PC-3 (cell line): Measurements from ENCODE around the gene AHCYL1. TPM values are rescaled to one million over a fixed set of nuclear protein-coding genes. Genes with fewer than 3 reads are reported as not detected.

ENCODE experiments used
- ATAC-seq: fragments of 200-7000 bp; cut with Tn5 transposase; 2 replicates; pipeline ENCODE4 v1.9.1; 2020; ENCODE audit warnings: mild to moderate bottlenecking, moderate library complexity
- BruUV-seq: library from RNA; stranded (reverse); fragments of 400-500 nt; replicated peaks from 2 replicates; lab custom pipeline; 2021; lab: Mats Ljungman, UMichigan
- CTCF ChIA-PET: fragments of 300-600 bp; sonication (Branson Sonifier 250); formaldehyde crosslinking; loops from one replicate; lab custom pipeline; 2022; ENCODE audit warnings: antibody characterized with exemption; lab: Charles Lee
- POLR2A ChIA-PET: fragments of 300-600 bp; sonication (Branson Sonifier 250); formaldehyde crosslinking; loops from one replicate; lab custom pipeline; 2022; ENCODE audit warnings: antibody characterized with exemption; ENCODE audit not compliant: unreplicated experiment; lab: Charles Lee
- DNase-seq: peaks from one replicate; pipeline ENCODE4 v3.0.0-alpha.2; 2015
- H2AFZ ChIP-seq: fragments of 300-600 bp; sonication (generic); 2 replicates; pipeline ENCODE4 v1.6.0; 2016; ENCODE audit warnings: antibody characterized with exemption, low read length
- H3F3A ChIP-seq: fragments of 300-600 bp; sonication (generic); one replicate; pipeline ENCODE4 v1.6.0; 2017; ENCODE audit warnings: antibody characterized with exemption, low read length, control low read depth, mild to moderate bottlenecking; ENCODE audit not compliant: unreplicated experiment
- H3K27ac ChIP-seq: fragments of 300-600 bp; sonication (generic); 2 replicates; pipeline ENCODE4 v1.5.1; 2016; ENCODE audit warnings: mild to moderate bottlenecking, low read length
- H3K27me3 ChIP-seq: fragments of 300-600 bp; sonication (generic); 2 replicates; pipeline ENCODE4 v1.6.1; 2016; ENCODE audit warnings: low read length, mixed read lengths
- H3K36me3 ChIP-seq: fragments of 300-600 bp; sonication (generic); 2 replicates; pipeline ENCODE4 v1.6.1; 2016; ENCODE audit warnings: low read depth, mixed run types, low read length, mixed read lengths
- H3K4me1 ChIP-seq: fragments of 300-600 bp; sonication (generic); 2 replicates; pipeline ENCODE4 v1.5.1; 2016; ENCODE audit warnings: low read length; ENCODE audit not compliant: insufficient read depth
- H3K4me2 ChIP-seq: fragments of 300-600 bp; sonication (generic); 2 replicates; pipeline ENCODE4 v1.6.0; 2016; ENCODE audit warnings: low read length
- H3K4me3 ChIP-seq: fragments of 300-600 bp; sonication (generic); 2 replicates; pipeline ENCODE4 v1.5.1; 2016; ENCODE audit warnings: mild to moderate bottlenecking, low read length, mixed read lengths
- H3K79me2 ChIP-seq: fragments of 300-600 bp; sonication (generic); 2 replicates; pipeline ENCODE4 v1.6.1; 2017; ENCODE audit warnings: low read length, mixed read lengths
- H3K9ac ChIP-seq: fragments of 300-600 bp; sonication (generic); 2 replicates; pipeline ENCODE4 v1.6.0; 2016; ENCODE audit warnings: mild to moderate bottlenecking, low read length
- H3K9me2 ChIP-seq: fragments of 300-600 bp; sonication (generic); replicated peaks from 2 replicates; pipeline ENCODE4 v1.6.1; 2016; ENCODE audit warnings: mixed run types, low read length, mixed read lengths
- H3K9me3 ChIP-seq: fragments of 300-600 bp; sonication (generic); 2 replicates; pipeline ENCODE4 v1.6.1; 2016; ENCODE audit warnings: low read length, mixed read lengths
- H4K20me1 ChIP-seq: fragments of 300-600 bp; sonication (generic); 2 replicates; pipeline ENCODE4 v1.6.1; 2016; ENCODE audit warnings: low read length, mixed read lengths
- CTCF ChIP-seq: fragments of 300-600 bp; sonication (generic); conservative IDR thresholded peaks from 2 replicates; pipeline ENCODE4 v1.5.1; 2017; ENCODE audit warnings: antibody characterized with exemption, low read depth, mild to moderate bottlenecking, low read length
- EZH2 ChIP-seq: fragments of 300-600 bp; sonication (generic); IDR thresholded peaks from one replicate; pipeline ENCODE4 v1.6.1; 2017; ENCODE audit warnings: antibody characterized with exemption, mild to moderate bottlenecking, low read length; ENCODE audit not compliant: unreplicated experiment
- EZH2phosphoT487 ChIP-seq: fragments of 300-600 bp; sonication (generic); IDR thresholded peaks from 2 replicates; pipeline ENCODE4 v1.6.1; 2018; ENCODE audit warnings: mild to moderate bottlenecking, antibody characterized with exemption, low read length, borderline replicate concordance
- intact Hi-C: fragments of 100-400 bp; cut with micrococcal nuclease; formaldehyde crosslinking; loops from 2 replicates; pipeline ENCODE4 v1.9.0; 2023
- total RNA-seq: library from RNA; depleted of rRNA; stranded (reverse); fragments of >200 nt; gene quantifications from 2 replicates; pipeline ENCODE4 v1.2.3, GENCODE V29; 2014

The AHCYL1 gene
- total RNA-seq, 1 experiment from 2014 or later: 35.8 TPM

- ChIA-PET POLR2A (no interaction called here), CTCF (no interaction called here)
- Histone ChIP-seq H3F3A (no peaks in the 10 kb centered on the region), H4K20me1 (no peaks in the 10 kb centered on the region), H3K9ac (no peak overlapping the region), H3K27me3 (no peaks in the 10 kb centered on the region), H3K4me1 (no peaks in the 10 kb centered on the region), H2AFZ (no peak overlapping the region), H3K36me3 (peaks cover 50% of the 10 kb centered on the region), H3K27ac (no peak overlapping the region), H3K4me2 (no peak overlapping the region), H3K4me3 (no peak overlapping the region), H3K9me3 (no peaks in the 10 kb centered on the region), H3K79me2 (no peaks in the 10 kb centered on the region), H3K9me2 (no peaks in the 10 kb centered on the region)
- no peak for ATAC-seq
- TF ChIP-seq CTCF (no peak), EZH2phosphoT487 (no peak), EZH2 (no peak)
- BruUV-seq: no TSS peak
- no peak for DNase-seq
- intact Hi-C loops: no loop called here
Observed at GRCh38 chr1:110056285-110056683, 71.7 kb downstream of the AHCYL1 start.

GRCh38 chr1:110056776-110057175 lies 72.2 kb downstream of the AHCYL1 start:
- ChIA-PET CTCF (no interaction called here), POLR2A (no interaction called here)
- H3F3A ChIP-seq: no peaks in the 10 kb centered on the region
- TF ChIP-seq EZH2 (no peak), EZH2phosphoT487 (no peak), CTCF (no peak)
- no peaks in the 10 kb centered on the region for H3K27me3 ChIP-seq
- H3K4me1 ChIP-seq: no peaks in the 10 kb centered on the region
- no peak overlapping the region for H3K9ac ChIP-seq
- H3K9me3 ChIP-seq: no peaks in the 10 kb centered on the region
- ATAC-seq (peak; percentile 42), DNase-seq (peak; percentile 13)
- H3K36me3 ChIP-seq: peaks cover 45% of the 10 kb centered on the region
- intact Hi-C loops: no loop called here
- H3K27ac ChIP-seq: no peak overlapping the region
- no peak overlapping the region for H2AFZ ChIP-seq
- BruUV-seq: no TSS peak
- no peaks in the 10 kb centered on the region for H3K79me2 ChIP-seq
- no peaks in the 10 kb centered on the region for H3K9me2 ChIP-seq
- H3K4me2 ChIP-seq: no peak overlapping the region
- H3K4me3 ChIP-seq: no peak overlapping the region
- H4K20me1 ChIP-seq: no peaks in the 10 kb centered on the region

- ChIA-PET POLR2A (no interaction called here), CTCF (no interaction called here)
- intact Hi-C loops: no loop called here
- H3K36me3 ChIP-seq: peaks cover 45% of the 10 kb centered on the region
- DNase-seq (no peak), ATAC-seq (no peak)
- no peaks in the 10 kb centered on the region for H3K27me3 ChIP-seq
- no peak overlapping the region for H3K27ac ChIP-seq
- BruUV-seq: no TSS peak
- no peak overlapping the region for H3K4me3 ChIP-seq
- TF ChIP-seq CTCF: no peak
- no peak for TF ChIP-seq EZH2
- TF ChIP-seq EZH2phosphoT487: no peak
- no peaks in the 10 kb centered on the region for H4K20me1 ChIP-seq
- H3K9me3 ChIP-seq: no peaks in the 10 kb centered on the region
- no peak overlapping the region for H3K4me2 ChIP-seq
- no peaks in the 10 kb centered on the region for H3K79me2 ChIP-seq
- H3F3A ChIP-seq: no peaks in the 10 kb centered on the region
- no peaks in the 10 kb centered on the region for H3K9me2 ChIP-seq
- H3K9ac ChIP-seq: no peak overlapping the region
- no peaks in the 10 kb centered on the region for H3K4me1 ChIP-seq
- H2AFZ ChIP-seq: no peak overlapping the region
Observed at GRCh38 chr1:110057963-110058518, 73.5 kb downstream of the AHCYL1 start.
